Adipocyte (in vitro differentiated cells): ENCODE results near the gene TFR2.

Experiments
- DNase-seq: peaks from one replicate; pipeline ENCODE4 v3.0.0-alpha.2; 2015; ENCODE audit warnings: low read depth
- H3K27me3 ChIP-seq: replicated peaks from 2 replicates; pipeline ENCODE4 v1.7.0; 2013; ENCODE audit warnings: mild to moderate bottlenecking, low read length, moderate library complexity; ENCODE audit not compliant: control insufficient read depth, insufficient read depth
- H3K36me3 ChIP-seq: 2 replicates; pipeline ENCODE4 v1.7.0; 2013; ENCODE audit warnings: low read length, mild to moderate bottlenecking, moderate library complexity; ENCODE audit not compliant: control insufficient read depth, insufficient read depth, severe bottlenecking
- H3K4me1 ChIP-seq: 2 replicates; pipeline ENCODE4 v1.7.0; 2013; ENCODE audit warnings: mild to moderate bottlenecking, low read length, moderate library complexity; ENCODE audit not compliant: control insufficient read depth, insufficient read depth
- H3K4me3 ChIP-seq: 2 replicates; pipeline ENCODE4 v1.7.0; 2013; ENCODE audit warnings: mild to moderate bottlenecking, low read length, moderate library complexity
- H3K9ac ChIP-seq: 2 replicates; pipeline ENCODE4 v1.7.0; 2013; ENCODE audit warnings: mild to moderate bottlenecking, low read length, moderate library complexity
- H3K9me3 ChIP-seq: 2 replicates; pipeline ENCODE4 v1.7.0; 2013; ENCODE audit warnings: mild to moderate bottlenecking, low read length, moderate library complexity; ENCODE audit not compliant: control insufficient read depth

Gene TFR2

GRCh38 chr7:100639995-100640516, 1.3 kb downstream of the TFR2 start:
- no peak overlapping the region for H3K4me3 ChIP-seq

GRCh38 chr7:100632951-100633717, 8.2 kb downstream of the TFR2 start:
- DNase-seq, result peak; percentile 77
- Histone ChIP-seq H3K9ac (peak overlapping the region; percentile 25), H3K4me1 (peaks cover 4% of the 10 kb centered on the region), H3K4me3 (peak overlapping the region; percentile 72), H3K36me3 (no peaks in the 10 kb centered on the region), H3K27me3 (peaks cover 22% of the 10 kb centered on the region), H3K9me3 (no peaks in the 10 kb centered on the region)

More at GRCh38 chr7:100639995-100640516, 1.3 kb downstream of the TFR2 start:
- Histone ChIP-seq H3K27me3 (peaks cover 31% of the 10 kb centered on the region), H3K9ac (no peak overlapping the region), H3K4me1 (no peaks in the 10 kb centered on the region), H3K9me3 (no peaks in the 10 kb centered on the region), H3K36me3 (no peaks in the 10 kb centered on the region)
- DNase-seq, result no peak

GRCh38 chr7:100630066-100630465, 11.3 kb downstream of the TFR2 start:
- peaks cover 14% of the 10 kb centered on the region for H3K27me3 ChIP-seq
- DNase-seq, result no peak
- H3K9ac ChIP-seq, result no peak overlapping the region
- H3K9me3 ChIP-seq, result no peaks in the 10 kb centered on the region
- no peak overlapping the region for H3K4me3 ChIP-seq
- peaks cover 8% of the 10 kb centered on the region for H3K4me1 ChIP-seq
- H3K36me3 ChIP-seq, result no peaks in the 10 kb centered on the region

DNA sequence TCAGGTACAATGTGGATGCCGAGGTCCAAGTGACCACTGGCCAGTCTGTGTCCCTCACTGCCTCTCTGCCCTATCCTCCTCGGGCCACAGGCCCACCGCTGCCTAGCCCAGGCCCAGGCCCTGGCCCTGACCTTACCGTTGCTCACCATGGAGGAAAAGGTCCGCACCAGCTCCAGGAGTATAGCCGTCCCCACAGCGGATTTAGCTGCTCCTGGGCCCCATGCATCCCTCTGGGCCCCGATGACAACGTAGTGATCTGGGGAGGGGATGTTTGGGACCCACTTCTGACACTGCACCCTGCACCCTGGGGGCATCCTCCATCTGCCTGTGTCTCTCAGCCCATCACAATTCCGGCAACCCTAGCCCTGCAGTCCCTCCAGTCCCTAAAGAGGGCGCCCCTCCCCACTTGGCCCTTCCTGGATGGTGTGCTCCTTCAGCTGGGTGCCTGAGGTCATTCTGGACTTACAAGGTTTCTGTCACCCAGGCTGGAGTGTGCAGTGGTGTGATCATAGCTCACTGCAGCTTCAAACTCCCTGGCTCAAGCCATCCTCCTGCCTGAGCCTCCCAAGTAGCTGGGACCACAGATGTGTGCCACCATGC, 12.1 kb downstream of the TFR2 start:
- H3K4me1 ChIP-seq, result peaks cover 8% of the 10 kb centered on the region
- H3K27me3 ChIP-seq, result peaks cover 10% of the 10 kb centered on the region
- H3K9me3 ChIP-seq, result no peaks in the 10 kb centered on the region
- H3K9ac ChIP-seq, result no peak overlapping the region
- no peak overlapping the region for H3K4me3 ChIP-seq
- DNase-seq, result peak; percentile 19
- H3K36me3 ChIP-seq, result no peaks in the 10 kb centered on the region

GRCh38 chr7:100627238-100627549, 14.2 kb downstream of the TFR2 start:
- no peak for DNase-seq
- H3K4me3 ChIP-seq, result no peak overlapping the region
- no peak overlapping the region for H3K9ac ChIP-seq
- H3K27me3 ChIP-seq, result peaks cover 3% of the 10 kb centered on the region
- no peaks in the 10 kb centered on the region for H3K36me3 ChIP-seq
- H3K4me1 ChIP-seq, result peaks cover 4% of the 10 kb centered on the region
- no peaks in the 10 kb centered on the region for H3K9me3 ChIP-seq

- Histone ChIP-seq H3K9me3 (no peaks in the 10 kb centered on the region), H3K4me3 (peak overlapping the region; percentile 37), H3K27me3 (peaks cover 1% of the 10 kb centered on the region), H3K4me1 (peaks cover 4% of the 10 kb centered on the region), H3K36me3 (no peaks in the 10 kb centered on the region), H3K9ac (no peak overlapping the region)
- DNase-seq, result peak; percentile 89
Measured at GRCh38 chr7:100626530-100627237, 14.7 kb downstream of the TFR2 start.

DNA sequence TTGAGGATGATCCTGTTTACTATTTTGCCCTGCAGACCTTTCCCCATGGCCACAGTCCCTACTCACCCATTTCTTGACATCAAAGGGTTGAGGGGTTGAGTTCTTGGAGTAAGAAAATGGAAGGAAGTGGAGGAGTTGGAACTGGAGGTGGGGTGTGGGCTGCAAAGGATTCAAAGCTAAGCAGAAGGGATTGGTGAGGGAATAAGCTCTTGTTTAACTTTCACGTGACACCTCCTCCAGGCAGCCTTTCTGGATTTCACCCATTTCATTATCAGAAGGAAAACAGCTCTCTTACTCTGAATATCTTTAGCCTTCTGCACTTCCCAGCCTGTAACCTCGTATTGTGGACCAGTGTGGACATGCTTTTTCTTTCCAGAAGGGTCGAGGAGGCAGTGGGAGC, 15.3 kb downstream of the TFR2 start:
- Histone ChIP-seq H3K9me3 (no peaks in the 10 kb centered on the region), H3K36me3 (no peaks in the 10 kb centered on the region), H3K27me3 (no peaks in the 10 kb centered on the region), H3K9ac (no peak overlapping the region), H3K4me1 (peaks cover 4% of the 10 kb centered on the region), H3K4me3 (peak overlapping the region; percentile 31)
- DNase-seq, result no peak

DNA sequence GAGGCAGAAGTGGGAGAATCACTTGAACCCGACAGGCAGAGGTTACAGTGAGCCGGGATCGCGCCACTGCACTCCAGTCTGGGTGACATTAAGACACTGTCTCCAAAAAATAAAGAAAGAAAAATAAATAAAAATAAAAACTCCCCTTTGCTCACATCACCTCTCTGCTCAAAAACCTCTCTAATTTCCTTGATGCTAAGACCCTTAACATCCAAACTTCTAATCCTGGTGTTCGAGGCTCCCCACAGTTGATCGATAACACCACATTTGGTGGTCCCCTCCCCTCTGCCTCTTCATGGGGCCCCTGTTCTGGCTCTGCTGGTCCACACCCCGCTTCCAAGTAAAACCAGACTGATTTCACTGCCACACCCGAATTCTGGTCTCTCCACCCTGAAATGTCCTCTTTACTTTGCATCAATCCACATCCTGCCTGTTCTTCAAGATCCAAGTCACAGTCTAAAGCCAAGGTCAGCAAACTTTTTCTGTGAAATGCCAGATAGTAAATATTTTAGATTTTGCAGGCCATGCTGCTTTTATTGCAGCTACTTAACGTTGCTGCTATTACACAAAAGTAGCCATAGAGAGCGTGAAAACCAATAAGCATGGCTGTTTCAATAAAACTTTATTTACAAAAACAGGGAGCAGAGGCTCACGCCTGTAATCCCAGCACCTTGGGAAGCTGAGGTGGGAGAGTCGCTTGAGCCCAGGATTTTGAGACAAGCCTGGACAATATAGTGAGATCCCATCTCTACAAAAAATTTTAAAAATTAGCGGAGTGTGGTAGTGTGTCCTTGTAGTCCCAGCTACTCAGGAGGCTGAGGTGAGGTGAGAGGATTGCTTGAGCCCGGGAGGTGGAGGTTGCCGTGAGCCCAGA, 17.2 kb downstream of the TFR2 start:
- Histone ChIP-seq H3K9me3 (no peaks in the 10 kb centered on the region), H3K9ac (no peak overlapping the region), H3K4me1 (peaks cover 4% of the 10 kb centered on the region), H3K4me3 (no peak overlapping the region), H3K27me3 (no peaks in the 10 kb centered on the region), H3K36me3 (no peaks in the 10 kb centered on the region)
- DNase-seq, result peak; percentile 25

DNA sequence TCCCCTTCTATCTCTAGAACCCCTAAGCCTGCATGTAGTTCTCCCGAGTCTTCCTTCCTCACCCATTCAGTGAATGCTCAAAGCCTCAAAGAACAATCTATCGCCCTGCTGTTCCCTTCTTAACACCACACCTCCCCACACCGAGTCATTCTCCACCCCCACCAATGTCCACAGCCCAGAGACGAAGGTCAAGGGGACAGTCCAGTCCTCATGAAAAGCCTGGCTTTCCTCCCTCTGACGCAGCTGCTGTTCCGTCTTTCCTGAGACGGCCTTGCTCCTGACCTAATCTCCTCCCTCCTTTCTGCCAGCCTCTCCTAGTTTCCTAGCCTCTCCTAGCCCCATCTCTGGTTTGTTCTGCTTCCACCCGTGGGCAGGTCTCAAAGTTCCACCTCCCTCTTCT, 19.8 kb downstream of the TFR2 start:
- no peak overlapping the region for H3K4me3 ChIP-seq
- peaks cover 4% of the 10 kb centered on the region for H3K4me1 ChIP-seq
- H3K9me3 ChIP-seq, result no peaks in the 10 kb centered on the region
- no peak overlapping the region for H3K9ac ChIP-seq
- DNase-seq, result no peak
- no peaks in the 10 kb centered on the region for H3K27me3 ChIP-seq
- H3K36me3 ChIP-seq, result no peaks in the 10 kb centered on the region

GRCh38 chr7:100620804-100621203, 20.5 kb downstream of the TFR2 start:
- Histone ChIP-seq H3K36me3 (no peaks in the 10 kb centered on the region), H3K9ac (no peak overlapping the region), H3K4me1 (no peaks in the 10 kb centered on the region), H3K4me3 (no peak overlapping the region), H3K9me3 (no peaks in the 10 kb centered on the region), H3K27me3 (no peaks in the 10 kb centered on the region)
- no peak for DNase-seq
